Measurements from ENCODE around the gene C19orf18. TPM values are rescaled to one million over a fixed set of nuclear protein-coding genes. Genes with fewer than 3 reads are reported as not detected.
A peak's percentile ranks its signal among the peaks of the same experiment; 100 is the strongest.

C19orf18 gene
- polyA plus RNA-seq, 1 donor (not counting 4 experiments of a cell fraction or from before 2014, with no cell fraction given), result 0.59 TPM

- DNase-seq (ENCODE audit: low read depth, low spot score) (no peak), FAIRE-seq (no peak)
- Histone ChIP-seq H3K9me1 (ENCODE audit: control insufficient read depth, extremely low read depth, insufficient read depth, low read length) (no peaks in the 10 kb centered on the region), H3K9me3 (ENCODE audit: control insufficient read depth, low read depth, low read length) (peaks cover 9% of the 10 kb centered on the region), H3K36me3 (ENCODE audit: control insufficient read depth in 2 of 2, extremely low read depth in 1 of 2, insufficient read depth in 2 of 2, low read length in 2 of 2) (no peaks in the 10 kb centered on the region), H3K4me2 (ENCODE audit: control insufficient read depth, extremely low read depth, insufficient read depth, low read depth, low read length) (no peak overlapping the region), H3K27ac (ENCODE audit: control insufficient read depth, insufficient read depth, low read length) (no peak overlapping the region), H3K27me3 (ENCODE audit: control insufficient read depth, extremely low read depth, insufficient read depth, low read length) (no peaks in the 10 kb centered on the region), H4K20me1 (ENCODE audit: control insufficient read depth, extremely low read depth, insufficient read depth, low read length) (no peaks in the 10 kb centered on the region), H3K4me3 (ENCODE audit: control insufficient read depth in 2 of 3, extremely low read depth in 1 of 3, insufficient read depth in 2 of 3, low read depth in 1 of 3, low read length in 3 of 3) (no peak overlapping the region), H3K4me1 (ENCODE audit: control insufficient read depth, extremely low read depth, insufficient read depth, low read length) (no peaks in the 10 kb centered on the region), H3K9ac (ENCODE audit: control insufficient read depth, extremely low read depth, insufficient read depth, low read length) (no peak overlapping the region), H3K79me2 (ENCODE audit: control insufficient read depth, insufficient read depth, low read length) (no peaks in the 10 kb centered on the region), H2AFZ (ENCODE audit: control insufficient read depth, low read length) (no peak overlapping the region)
- TF ChIP-seq EZH2 (IDR thresholded peaks at IDR 0.05; ENCODE audit: low read length), result no peak
- TF ChIP-seq CTCF (optimal IDR thresholded peaks at IDR 0.05 in 1 of 3, IDR thresholded peaks at IDR 0.05 in 1 of 3, conservative IDR thresholded peaks at IDR 0.05 in 1 of 3; ENCODE audit: extremely low read depth in 1 of 3, insufficient read depth in 2 of 3, low read length in 3 of 3), result peak; percentile 12 to 43 (median 30)
- dilution Hi-C loops (cut with MboI; ENCODE audit: extremely low pct_ligation_motif_present, low sequenced_read_pairs), result no loop called here
Measured at GRCh38 chr19:58021541-58022282, 47.4 kb upstream of the C19orf18 start.

- no peaks in the 10 kb centered on the region for H4K20me1 ChIP-seq (ENCODE audit: control insufficient read depth, extremely low read depth, insufficient read depth, low read length)
- no peaks in the 10 kb centered on the region for H3K36me3 ChIP-seq (ENCODE audit: control insufficient read depth in 2 of 2, extremely low read depth in 1 of 2, insufficient read depth in 2 of 2, low read length in 2 of 2)
- no peak overlapping the region for H2AFZ ChIP-seq (ENCODE audit: control insufficient read depth, low read length)
- no peak overlapping the region for H3K4me3 ChIP-seq (ENCODE audit: control insufficient read depth in 2 of 3, extremely low read depth in 1 of 3, insufficient read depth in 2 of 3, low read depth in 1 of 3, low read length in 3 of 3)
- no peak overlapping the region for H3K4me2 ChIP-seq (ENCODE audit: control insufficient read depth, extremely low read depth, insufficient read depth, low read depth, low read length)
- no peaks in the 10 kb centered on the region for H3K9me1 ChIP-seq (ENCODE audit: control insufficient read depth, extremely low read depth, insufficient read depth, low read length)
- H3K79me2 ChIP-seq (ENCODE audit: control insufficient read depth, insufficient read depth, low read length), result no peaks in the 10 kb centered on the region
- FAIRE-seq (no peak), DNase-seq (ENCODE audit: low read depth, low spot score) (no peak)
- no peak for TF ChIP-seq EZH2 (IDR thresholded peaks at IDR 0.05; ENCODE audit: low read length)
- no peak for TF ChIP-seq CTCF (optimal IDR thresholded peaks at IDR 0.05 in 1 of 3, IDR thresholded peaks at IDR 0.05 in 1 of 3, conservative IDR thresholded peaks at IDR 0.05 in 1 of 3; ENCODE audit: extremely low read depth in 1 of 3, insufficient read depth in 2 of 3, low read length in 3 of 3)
- dilution Hi-C loops (cut with MboI; ENCODE audit: extremely low pct_ligation_motif_present, low sequenced_read_pairs), result no loop called here
- H3K27me3 ChIP-seq (ENCODE audit: control insufficient read depth, extremely low read depth, insufficient read depth, low read length), result no peaks in the 10 kb centered on the region
- H3K9me3 ChIP-seq (ENCODE audit: control insufficient read depth, low read depth, low read length), result peaks cover 7% of the 10 kb centered on the region
- H3K4me1 ChIP-seq (ENCODE audit: control insufficient read depth, extremely low read depth, insufficient read depth, low read length), result no peaks in the 10 kb centered on the region
- no peak overlapping the region for H3K27ac ChIP-seq (ENCODE audit: control insufficient read depth, insufficient read depth, low read length)
- H3K9ac ChIP-seq (ENCODE audit: control insufficient read depth, extremely low read depth, insufficient read depth, low read length), result no peak overlapping the region
Measured at GRCh38 chr19:58020129-58020528, 45.8 kb upstream of the C19orf18 start.
